ENCODE data around the gene TRAF5. TPM values are rescaled to one million over a fixed set of nuclear protein-coding genes. Genes with fewer than 3 reads are reported as not detected.

Gene TRAF5
- total and polyA plus RNA-seq, 8 donors = 4.3 to 50.7 (median 18.5) TPM

DNA sequence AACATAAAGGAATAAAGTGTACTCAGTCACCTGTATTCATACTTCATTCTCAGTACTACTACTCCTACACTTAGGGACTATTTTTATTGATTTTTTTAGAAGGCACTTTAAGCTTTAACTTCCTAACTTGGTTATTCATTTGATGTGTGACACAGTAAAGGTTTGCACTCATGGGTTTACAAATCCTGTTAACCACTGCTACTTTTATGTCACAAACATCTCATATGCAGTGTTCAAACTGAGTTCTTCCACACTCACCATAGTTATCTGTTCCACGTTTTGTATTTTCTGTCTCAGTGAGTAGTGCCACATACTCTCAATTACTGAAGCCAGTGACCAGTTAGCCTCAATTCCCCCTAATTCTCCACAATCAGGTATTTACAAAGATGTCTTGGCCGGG, 34.2 kb upstream of the TRAF5 start:
- intact Hi-C loops (cut with DNase I; ENCODE audit: low total_unique reads) = no loop called here
- H3K36me3 ChIP-seq = peaks cover 46 to 95% (median 91%) of the 10 kb centered on the region in 4 donors
- H3K27ac ChIP-seq = no peak overlapping the region
- no peaks in the 10 kb centered on the region for H3K4me1 ChIP-seq
- WGBS, 5 donors = 82 to 95% (median 90%) methylated on average over 2 of the region's 2 CpGs
- DNase-seq = no peak
- H3K27me3 ChIP-seq = no peaks in the 10 kb centered on the region
- no peaks in the 10 kb centered on the region for H3K9me3 ChIP-seq
- no peak overlapping the region for H3K4me3 ChIP-seq
- TF ChIP-seq EP300 (IDR thresholded peaks at IDR 0.05) (no peak), POLR2AphosphoS5 (IDR thresholded peaks at IDR 0.05) (no peak), POLR2A (IDR thresholded peaks at IDR 0.05) (no peak)
- TF ChIP-seq, protein P1, sequence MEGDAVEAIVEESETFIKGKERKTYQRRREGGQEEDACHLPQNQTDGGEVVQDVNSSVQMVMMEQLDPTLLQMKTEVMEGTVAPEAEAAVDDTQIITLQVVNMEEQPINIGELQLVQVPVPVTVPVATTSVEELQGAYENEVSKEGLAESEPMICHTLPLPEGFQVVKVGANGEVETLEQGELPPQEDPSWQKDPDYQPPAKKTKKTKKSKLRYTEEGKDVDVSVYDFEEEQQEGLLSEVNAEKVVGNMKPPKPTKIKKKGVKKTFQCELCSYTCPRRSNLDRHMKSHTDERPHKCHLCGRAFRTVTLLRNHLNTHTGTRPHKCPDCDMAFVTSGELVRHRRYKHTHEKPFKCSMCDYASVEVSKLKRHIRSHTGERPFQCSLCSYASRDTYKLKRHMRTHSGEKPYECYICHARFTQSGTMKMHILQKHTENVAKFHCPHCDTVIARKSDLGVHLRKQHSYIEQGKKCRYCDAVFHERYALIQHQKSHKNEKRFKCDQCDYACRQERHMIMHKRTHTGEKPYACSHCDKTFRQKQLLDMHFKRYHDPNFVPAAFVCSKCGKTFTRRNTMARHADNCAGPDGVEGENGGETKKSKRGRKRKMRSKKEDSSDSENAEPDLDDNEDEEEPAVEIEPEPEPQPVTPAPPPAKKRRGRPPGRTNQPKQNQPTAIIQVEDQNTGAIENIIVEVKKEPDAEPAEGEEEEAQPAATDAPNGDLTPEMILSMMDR (IDR thresholded peaks at IDR 0.05) = no peak

DNA sequence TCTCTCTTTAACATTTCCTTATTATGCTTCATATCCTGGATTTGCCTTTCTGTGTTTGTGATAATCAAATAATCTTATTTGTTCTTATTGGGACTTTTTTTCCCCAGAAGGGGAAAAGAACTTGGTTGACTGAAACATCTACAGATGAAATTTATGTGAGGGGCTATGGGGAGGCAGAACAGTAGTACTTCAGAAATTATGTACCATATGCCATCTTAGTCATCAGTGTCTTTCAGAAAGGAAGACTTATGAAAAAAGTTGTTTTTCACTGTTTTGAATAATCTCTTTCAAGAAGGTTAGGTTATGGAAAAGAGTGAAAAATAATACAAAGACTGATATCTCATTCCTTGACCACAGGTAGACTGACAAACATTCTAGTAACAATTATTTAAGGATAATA, 30.2 kb upstream of the TRAF5 start:
- intact Hi-C loops (cut with DNase I; ENCODE audit: low total_unique reads) = no loop called here

DNA sequence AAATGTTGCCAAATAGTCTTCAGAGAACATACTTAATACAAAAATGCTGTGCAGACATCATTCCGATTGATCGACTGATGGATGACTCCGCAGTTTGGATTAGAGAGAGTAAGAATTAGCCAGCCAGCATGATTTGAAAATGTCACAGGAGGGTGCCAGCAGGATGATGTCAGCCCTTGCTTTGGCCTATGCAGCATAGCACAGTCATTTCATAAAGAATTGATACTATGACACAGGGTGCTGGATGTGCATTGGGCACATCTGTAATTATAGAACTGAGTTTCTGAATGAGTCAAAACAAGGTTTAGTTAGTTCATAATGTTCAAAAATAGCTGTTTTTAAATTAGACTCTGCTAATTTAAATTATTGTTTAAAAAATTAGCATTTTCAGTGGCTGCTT, 21.6 kb upstream of the TRAF5 start:
- Histone ChIP-seq H3K4me3 (no peak overlapping the region), H3K4me1 (peaks cover 0 to 6% (median 0%) of the 10 kb centered on the region in 4 donors), H3K36me3 (peaks cover 10 to 63% (median 59%) of the 10 kb centered on the region in 4 donors), H3K9me3 (no peaks in the 10 kb centered on the region), H3K27ac (no peak overlapping the region), H3K27me3 (no peaks in the 10 kb centered on the region)
- WGBS, 5 donors = 83 to 93% (median 92%) methylated on average over 3 of the region's 3 CpGs
- intact Hi-C loops (cut with DNase I; ENCODE audit: low total_unique reads) = no loop called here
- DNase-seq = no peak
- TF ChIP-seq EP300 (IDR thresholded peaks at IDR 0.05) (no peak), POLR2AphosphoS5 (IDR thresholded peaks at IDR 0.05) (no peak), POLR2A (IDR thresholded peaks at IDR 0.05) (no peak)
- TF ChIP-seq, protein P1 (IDR thresholded peaks at IDR 0.05) = no peak

More for the DNA sequence above, 30.2 kb upstream of the TRAF5 start:
- TF ChIP-seq POLR2AphosphoS5 (IDR thresholded peaks at IDR 0.05) (no peak), POLR2A (IDR thresholded peaks at IDR 0.05) (no peak), EP300 (IDR thresholded peaks at IDR 0.05) (no peak)
- TF ChIP-seq, protein P1 (IDR thresholded peaks at IDR 0.05) = no peak
- Histone ChIP-seq H3K36me3 (peaks cover 15 to 98% (median 96%) of the 10 kb centered on the region in 4 donors), H3K27ac (no peak overlapping the region), H3K9me3 (no peaks in the 10 kb centered on the region), H3K4me3 (no peak overlapping the region), H3K4me1 (no peaks in the 10 kb centered on the region), H3K27me3 (no peaks in the 10 kb centered on the region)
- no peak for DNase-seq

DNA sequence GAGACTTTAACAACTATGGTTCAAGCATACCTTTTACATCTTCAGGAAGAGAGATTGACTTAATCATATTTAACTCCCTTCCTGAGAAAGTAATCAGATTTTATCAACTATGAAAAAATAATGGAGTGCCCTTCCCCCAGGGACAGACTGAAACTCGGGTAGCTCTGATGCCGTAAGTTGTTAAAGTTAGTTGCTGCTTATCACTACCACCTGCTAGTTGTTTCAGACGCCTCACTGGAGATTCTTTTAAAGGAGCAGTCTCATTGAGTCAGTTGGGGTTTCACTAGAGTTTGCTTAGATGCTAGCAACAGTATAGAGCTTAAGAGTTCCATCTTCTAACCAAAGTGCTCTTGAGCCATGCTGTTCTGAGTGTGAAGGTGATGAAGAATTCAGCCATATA, 17.0 kb upstream of the TRAF5 start:
- intact Hi-C loops (cut with DNase I; ENCODE audit: low total_unique reads) = no loop called here
- TF ChIP-seq EP300 (IDR thresholded peaks at IDR 0.05) (no peak), POLR2AphosphoS5 (IDR thresholded peaks at IDR 0.05) (no peak), POLR2A (IDR thresholded peaks at IDR 0.05) (no peak)
- TF ChIP-seq, protein P1 (IDR thresholded peaks at IDR 0.05) = no peak
- Histone ChIP-seq H3K4me3 (no peak overlapping the region), H3K9me3 (no peaks in the 10 kb centered on the region), H3K36me3 (peaks cover 16 to 48% (median 44%) of the 10 kb centered on the region in 4 donors), H3K4me1 (no peaks in the 10 kb centered on the region), H3K27ac (no peak overlapping the region), H3K27me3 (no peaks in the 10 kb centered on the region)
- 65 to 86% (median 72%) methylated on average over 3 of the region's 3 CpGs for WGBS, 5 donors
- DNase-seq = no peak
